ENCODE measurements around the gene SNAPIN. TPM values are rescaled to one million over a fixed set of nuclear protein-coding genes. Genes with fewer than 3 reads are reported as not detected.

Gene SNAPIN
- total RNA-seq, 1 experiment from 2014 or later, result 39.1 TPM

DNA sequence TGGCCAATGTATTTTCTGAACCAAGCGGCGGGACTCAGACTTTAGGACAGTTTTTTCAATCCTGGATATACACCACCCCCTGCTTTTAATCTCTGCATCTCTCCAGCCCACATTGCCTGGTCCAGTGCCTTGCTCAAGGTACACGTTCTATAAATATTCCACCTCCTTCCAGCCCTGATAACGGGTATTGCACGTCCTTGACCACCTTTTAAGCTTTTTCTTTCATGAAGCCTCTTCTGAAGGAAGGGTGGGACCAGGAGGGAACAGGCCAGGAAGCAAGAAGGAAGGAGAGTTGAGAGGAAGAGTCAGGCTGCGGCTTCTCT, 49.0 kb upstream of the SNAPIN start:
- H3K36me3 ChIP-seq (ENCODE audit: control insufficient read depth in 1 of 2, insufficient read depth in 2 of 2, low read length in 2 of 2), result peaks cover 3 to 17% of the 10 kb centered on the region in 2 experiments; a peak in 3 of 4 replicates
- H3K9me2 ChIP-seq (ENCODE audit: insufficient read depth), result no peaks in the 10 kb centered on the region
- H3K4me2 ChIP-seq (ENCODE audit: low read length), result peak overlapping the region; percentile 88
- ATAC-seq (no peak), DNase-seq (ENCODE audit: low read depth, low spot score) (no peak)
- RAD21 ChIA-PET (ENCODE audit: low non-redundant PET in 1 of 2, low total read pairs in 2 of 2, uncharacterized antibody in 2 of 2, unreplicated experiment in 2 of 2), result interaction anchor here in 1 of 2 experiments (1.1 kb wide), 2 partner anchors 18 to 75 kb away, joined by 3 to 4 read pairs; partner anchors contain the start of gene S100A13
- CTCF ChIA-PET, result no interaction called here
- TSS peak; percentile 80 for BruUV-seq (replicated peaks)
- no peaks in the 10 kb centered on the region for H3K9me3 ChIP-seq (ENCODE audit: control insufficient read depth in 1 of 2, insufficient read depth in 1 of 2, low read depth in 1 of 2, low read length in 2 of 2)
- peaks cover 65% of the 10 kb centered on the region for H3K79me2 ChIP-seq (ENCODE audit: insufficient read depth, low read length)
- TF ChIP-seq, protein P1, sequence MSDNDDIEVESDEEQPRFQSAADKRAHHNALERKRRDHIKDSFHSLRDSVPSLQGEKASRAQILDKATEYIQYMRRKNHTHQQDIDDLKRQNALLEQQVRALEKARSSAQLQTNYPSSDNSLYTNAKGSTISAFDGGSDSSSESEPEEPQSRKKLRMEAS (IDR thresholded peaks at IDR 0.05), result no peak
- TF ChIP-seq RAD21 (IDR thresholded peaks at IDR 0.05; ENCODE audit: low read depth) (no peak), ZNF274 (IDR thresholded peaks at IDR 0.05; ENCODE audit: low read depth, low read length) (no peak), ZFX (IDR thresholded peaks at IDR 0.05) (no peak), SIN3A (IDR thresholded peaks at IDR 0.05; ENCODE audit: low read depth) (no peak), SP1 (IDR thresholded peaks at IDR 0.05; ENCODE audit: low read depth) (no peak), CBX3 (IDR thresholded peaks at IDR 0.05; ENCODE audit: low read depth) (no peak), EZH2 (IDR thresholded peaks at IDR 0.05) (no peak), SRF (IDR thresholded peaks at IDR 0.05; ENCODE audit: low read depth) (no peak), TCF7L2 (IDR thresholded peaks at IDR 0.05; ENCODE audit: borderline replicate concordance, extremely low read depth, insufficient read depth, insufficient read length) (no peak), YY1 (IDR thresholded peaks at IDR 0.05; ENCODE audit: extremely low read depth, insufficient replicate concordance, low read depth, low read length) (no peak), ELF1 (IDR thresholded peaks at IDR 0.05; ENCODE audit: borderline replicate concordance, low read depth) (no peak)
- TF ChIP-seq, protein P2, sequence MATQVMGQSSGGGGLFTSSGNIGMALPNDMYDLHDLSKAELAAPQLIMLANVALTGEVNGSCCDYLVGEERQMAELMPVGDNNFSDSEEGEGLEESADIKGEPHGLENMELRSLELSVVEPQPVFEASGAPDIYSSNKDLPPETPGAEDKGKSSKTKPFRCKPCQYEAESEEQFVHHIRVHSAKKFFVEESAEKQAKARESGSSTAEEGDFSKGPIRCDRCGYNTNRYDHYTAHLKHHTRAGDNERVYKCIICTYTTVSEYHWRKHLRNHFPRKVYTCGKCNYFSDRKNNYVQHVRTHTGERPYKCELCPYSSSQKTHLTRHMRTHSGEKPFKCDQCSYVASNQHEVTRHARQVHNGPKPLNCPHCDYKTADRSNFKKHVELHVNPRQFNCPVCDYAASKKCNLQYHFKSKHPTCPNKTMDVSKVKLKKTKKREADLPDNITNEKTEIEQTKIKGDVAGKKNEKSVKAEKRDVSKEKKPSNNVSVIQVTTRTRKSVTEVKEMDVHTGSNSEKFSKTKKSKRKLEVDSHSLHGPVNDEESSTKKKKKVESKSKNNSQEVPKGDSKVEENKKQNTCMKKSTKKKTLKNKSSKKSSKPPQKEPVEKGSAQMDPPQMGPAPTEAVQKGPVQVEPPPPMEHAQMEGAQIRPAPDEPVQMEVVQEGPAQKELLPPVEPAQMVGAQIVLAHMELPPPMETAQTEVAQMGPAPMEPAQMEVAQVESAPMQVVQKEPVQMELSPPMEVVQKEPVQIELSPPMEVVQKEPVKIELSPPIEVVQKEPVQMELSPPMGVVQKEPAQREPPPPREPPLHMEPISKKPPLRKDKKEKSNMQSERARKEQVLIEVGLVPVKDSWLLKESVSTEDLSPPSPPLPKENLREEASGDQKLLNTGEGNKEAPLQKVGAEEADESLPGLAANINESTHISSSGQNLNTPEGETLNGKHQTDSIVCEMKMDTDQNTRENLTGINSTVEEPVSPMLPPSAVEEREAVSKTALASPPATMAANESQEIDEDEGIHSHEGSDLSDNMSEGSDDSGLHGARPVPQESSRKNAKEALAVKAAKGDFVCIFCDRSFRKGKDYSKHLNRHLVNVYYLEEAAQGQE (IDR thresholded peaks at IDR 0.05; ENCODE audit: low read depth), result no peak
- TF ChIP-seq, protein P3, sequence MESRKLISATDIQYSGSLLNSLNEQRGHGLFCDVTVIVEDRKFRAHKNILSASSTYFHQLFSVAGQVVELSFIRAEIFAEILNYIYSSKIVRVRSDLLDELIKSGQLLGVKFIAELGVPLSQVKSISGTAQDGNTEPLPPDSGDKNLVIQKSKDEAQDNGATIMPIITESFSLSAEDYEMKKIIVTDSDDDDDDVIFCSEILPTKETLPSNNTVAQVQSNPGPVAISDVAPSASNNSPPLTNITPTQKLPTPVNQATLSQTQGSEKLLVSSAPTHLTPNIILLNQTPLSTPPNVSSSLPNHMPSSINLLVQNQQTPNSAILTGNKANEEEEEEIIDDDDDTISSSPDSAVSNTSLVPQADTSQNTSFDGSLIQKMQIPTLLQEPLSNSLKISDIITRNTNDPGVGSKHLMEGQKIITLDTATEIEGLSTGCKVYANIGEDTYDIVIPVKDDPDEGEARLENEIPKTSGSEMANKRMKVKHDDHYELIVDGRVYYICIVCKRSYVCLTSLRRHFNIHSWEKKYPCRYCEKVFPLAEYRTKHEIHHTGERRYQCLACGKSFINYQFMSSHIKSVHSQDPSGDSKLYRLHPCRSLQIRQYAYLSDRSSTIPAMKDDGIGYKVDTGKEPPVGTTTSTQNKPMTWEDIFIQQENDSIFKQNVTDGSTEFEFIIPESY (IDR thresholded peaks at IDR 0.05; ENCODE audit: extremely low read depth, insufficient replicate concordance, low read length), result no peak
- TF ChIP-seq, protein P4, sequence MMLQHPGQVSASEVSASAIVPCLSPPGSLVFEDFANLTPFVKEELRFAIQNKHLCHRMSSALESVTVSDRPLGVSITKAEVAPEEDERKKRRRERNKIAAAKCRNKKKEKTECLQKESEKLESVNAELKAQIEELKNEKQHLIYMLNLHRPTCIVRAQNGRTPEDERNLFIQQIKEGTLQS (IDR thresholded peaks at IDR 0.05), result no peak
- POLR2A ChIA-PET, result interaction anchor here (0.8 to 9.1 kb wide), 7 partner anchors 8 to 75 kb away, joined by 3 to 61 read pairs (median 5); partner anchors contain the start of genes CHTOP, S100A13 and S100A6
- H3K27me3 ChIP-seq (ENCODE audit: insufficient read depth, low read length), result no peaks in the 10 kb centered on the region
- intact Hi-C loops (cut with micrococcal nuclease), result no loop called here
- no peaks in the 10 kb centered on the region for H4K20me1 ChIP-seq (ENCODE audit: insufficient read depth)
- peaks cover 47 to 70% of the 10 kb centered on the region in 2 experiments for H3K4me1 ChIP-seq (ENCODE audit: control insufficient read depth in 1 of 2, insufficient read depth in 2 of 2, low read length in 2 of 2)
- H3K4me3 ChIP-seq (replicated peaks in 1 of 2; ENCODE audit: low read depth in 1 of 2, low read length in 2 of 2), result peak overlapping the region; percentile 51 to 59
- H3K27ac ChIP-seq (ENCODE audit: low read depth, low read length), result peak overlapping the region; percentile 72
- no peak overlapping the region for H2AFZ ChIP-seq (ENCODE audit: low read depth, low read length, poor library complexity, severe bottlenecking)
- H3K9ac ChIP-seq (ENCODE audit: low read length), result peak overlapping the region; percentile 73
